HepG2 (cell line): Measurements from ENCODE around the gene CRHR1. TPM values are rescaled to one million over a fixed set of nuclear protein-coding genes. Genes with fewer than 3 reads are reported as not detected.

Experiments used
- ATAC-seq: fragments of 200-7000 bp; cut with Tn5 transposase; 3 replicates; pipeline ENCODE4 v1.9.1; 2020; ENCODE audit warnings: mild to moderate bottlenecking, moderate library complexity
- BruUV-seq: library from RNA; stranded (reverse); fragments of 400-500 nt; replicated peaks from 2 replicates; lab custom pipeline; 2021; lab: Mats Ljungman, UMichigan
- CTCF ChIA-PET: fragments of 300-600 bp; formaldehyde crosslinking; extraction: SDS; loops from one replicate; lab custom pipeline; 2021; ENCODE audit warnings: low total read pairs, inconsistent platforms, low intra/inter-chr PET ratio; lab: Yijun Ruan, JAX
- POLR2A ChIA-PET: fragments of 350-600 bp; sonication (Branson Sonifier 250); formaldehyde crosslinking; loops from one replicate; lab custom pipeline; 2020; ENCODE audit warnings: antibody characterized with exemption, inconsistent platforms; lab: Yijun Ruan, JAX
- DNase-seq: peaks from one replicate; pipeline ENCODE4 v3.0.0-alpha.2; 2015; ENCODE audit warnings: low spot score
- FAIRE-seq: peaks from 3 replicates; lab custom pipeline; 2011; peaks lifted over from hg19 to GRCh38; lab: Jason Lieb, UNC
- H2AFZ ChIP-seq: one replicate; pipeline ENCODE4 v1.6.1; 2011; ENCODE audit warnings: low read length, inconsistent platforms
- H3K27ac ChIP-seq: fragments of 300-600 bp; 3 replicates; pipeline ENCODE4 v1.8.0; 2011; ENCODE audit warnings: mixed run types, mild to moderate bottlenecking, mixed read lengths, low read length, inconsistent platforms; ENCODE audit not compliant: insufficient read depth; ENCODE audit errors: extremely low read length
- H3K27me3 ChIP-seq, 2 experiments: fragments of 200-600 bp in 1 of 2; 2 replicates in 1 of 2; 3 replicates in 1 of 2; pipeline versions ENCODE4 v1.6.0 to v1.8.0; 2011; ENCODE audit warnings: low read length in 2 of 2, mild to moderate bottlenecking in 2 of 2, moderate library complexity in 2 of 2, inconsistent platforms in 1 of 2; ENCODE audit not compliant: insufficient read depth in 2 of 2, control insufficient read depth in 1 of 2
- H3K36me3 ChIP-seq, 2 experiments: fragments of 200-600 bp in 1 of 2; replicated peaks in 1 of 2; 2 replicates in 1 of 2; 3 replicates in 1 of 2; pipeline versions ENCODE4 v1.5.1 to v1.8.0; 2011; ENCODE audit warnings: low read length in 2 of 2, inconsistent platforms in 1 of 2; ENCODE audit not compliant: insufficient read depth in 2 of 2, control insufficient read depth in 1 of 2
- H3K4me1 ChIP-seq: 2 replicates; pipeline ENCODE4 v1.5.1; 2012; ENCODE audit warnings: low read length, inconsistent platforms; ENCODE audit not compliant: insufficient read depth
- H3K4me2 ChIP-seq: 2 replicates; pipeline ENCODE4 v1.6.0; 2011; ENCODE audit warnings: low read depth, low read length, inconsistent platforms
- H3K4me3 ChIP-seq, 3 experiments: fragments of 200-600 bp in 1 of 3; sonication (generic), shearing (Covaris generic) in 1 of 3; replicated peaks in 1 of 3; 2 replicates each; pipeline ENCODE4 v1.5.1; 2011 to 2016; ENCODE audit warnings: low read length in 3 of 3, inconsistent platforms in 2 of 3, low read depth in 2 of 3, mild to moderate bottlenecking in 2 of 3, control low read depth in 1 of 3, mixed read lengths in 1 of 3; ENCODE audit not compliant: insufficient read depth in 1 of 3
- H3K79me2 ChIP-seq: one replicate; pipeline ENCODE4 v1.6.1; 2011; ENCODE audit warnings: low read length, inconsistent platforms; ENCODE audit not compliant: insufficient read depth
- H3K9ac ChIP-seq: 2 replicates; pipeline ENCODE4 v1.6.0; 2011; ENCODE audit warnings: mild to moderate bottlenecking, low read depth, low read length, inconsistent platforms; ENCODE audit not compliant: insufficient read depth
- H3K9me3 ChIP-seq: 2 replicates; pipeline ENCODE4 v1.5.1; 2012; ENCODE audit warnings: mild to moderate bottlenecking, low read length
- H4K20me1 ChIP-seq: 2 replicates; pipeline ENCODE4 v1.6.0; 2011; ENCODE audit warnings: inconsistent platforms, mild to moderate bottlenecking, low read length, moderate library complexity; ENCODE audit not compliant: insufficient read depth
- AKAP8 ChIP-seq: sonication (generic); formaldehyde crosslinking; IDR thresholded peaks from 2 replicates; pipeline ENCODE4 v1.5.1; 2020; ENCODE audit warnings: mild to moderate bottlenecking, missing genetic modification reagents
- ATF7-NPFF ChIP-seq: sonication (generic); formaldehyde crosslinking; IDR thresholded peaks from 2 replicates; pipeline ENCODE4 v1.8.1; 2023; ENCODE audit warnings: mild to moderate bottlenecking, low read depth, missing genetic modification reagents, moderate library complexity
- CCAR2 ChIP-seq: fragments of 200-400 bp; formaldehyde crosslinking; optimal IDR thresholded peaks from 2 replicates; pipeline ENCODE3; 2018; ENCODE audit warnings: low read depth, mild to moderate bottlenecking, low read length, moderate library complexity
- NKX3-1 ChIP-seq: sonication (generic); formaldehyde crosslinking; IDR thresholded peaks from 2 replicates; pipeline ENCODE4 v1.5.0; 2020; ENCODE audit warnings: missing genetic modification reagents
- SP5 ChIP-seq: IDR thresholded peaks from 2 replicates; pipeline ENCODE4 v1.6.1; 2016; ENCODE audit warnings: low read depth, borderline replicate concordance
- SRSF9 ChIP-seq: fragments of 200-400 bp; formaldehyde crosslinking; IDR thresholded peaks from 2 replicates; pipeline ENCODE4 v1.6.1; 2018; ENCODE audit warnings: borderline replicate concordance, mild to moderate bottlenecking, low read depth, low read length; ENCODE audit not compliant: insufficient read depth, poor library complexity, severe bottlenecking
- ZNF224 ChIP-seq: sonication (generic); formaldehyde crosslinking; IDR thresholded peaks from 2 replicates; pipeline ENCODE4 v1.5.0; 2020; ENCODE audit warnings: mild to moderate bottlenecking, missing genetic modification reagents
- ZNF276 ChIP-seq: sonication (generic); formaldehyde crosslinking; IDR thresholded peaks from 2 replicates; pipeline ENCODE4 v1.4.0; 2020; ENCODE audit warnings: mild to moderate bottlenecking, low read depth, missing genetic modification reagents
- WGBS: methylation state at CpG from one replicate; pipeline ENCODE4 v1.1.6; 2017; ENCODE audit warnings: low lambda C conversion rate; 5-methylcytosine and 5-hydroxymethylcytosine counted together
- in situ Hi-C: cut with HindIII; loops from 2 replicates; pipeline ENCODE4 v1.10.0; 2017; ENCODE audit warnings: low pct_unique_long_range_greater_than_20kb; ENCODE audit not compliant: extremely low pct_ligation_motif_present
- intact Hi-C: fragments of 100-400 bp; cut with micrococcal nuclease; formaldehyde crosslinking; loops from one replicate; pipeline ENCODE4 v1.10.0; 2022; ENCODE audit not compliant: unreplicated experiment
- polyA plus RNA-seq, 8 experiments: library from polyadenylated mRNA; depleted of rRNA in 3 of 8; stranded (reverse) in 7 of 8; unstranded in 1 of 8; fragments of >200 nt; fragmentation: Illumina TruSeq in 4 of 8; extraction: Trizol in 4 of 8; gene quantifications; 2 replicates each; pipeline versions ENCODE4 v1.2.1 to v1.2.3, GENCODE V29; 2011 to 2016; ENCODE audit warnings: low read depth in 4 of 8, missing spikeins in 1 of 8, mixed read lengths in 1 of 8; ENCODE audit not compliant: insufficient read depth in 1 of 8
- total RNA-seq, 5 experiments: library from RNA; depleted of rRNA; stranded (reverse); fragments of >200 nt; fragmentation: Illumina TruSeq; extraction: Trizol; gene quantifications; 2 replicates each; pipeline ENCODE4 v1.2.3, GENCODE V29; 2016; ENCODE audit warnings: low read depth in 1 of 5
- TF ChIP-seq, protein P1 (sequence below): sonication (generic); formaldehyde crosslinking; IDR thresholded peaks from 2 replicates; pipeline ENCODE4 v1.8.1; 2023; ENCODE audit warnings: mild to moderate bottlenecking, inconsistent platforms, moderate library complexity, missing genetic modification reagents, borderline replicate concordance
- TF ChIP-seq, protein P2 (sequence below): sonication (generic); formaldehyde crosslinking; IDR thresholded peaks from 2 replicates; pipeline ENCODE4 v1.4.0; 2020; ENCODE audit warnings: missing genetic modification reagents
- TF ChIP-seq, protein P3 (sequence below), 2 experiments: sonication (generic) in 1 of 2; formaldehyde crosslinking in 1 of 2; IDR thresholded peaks; 2 replicates each; pipeline versions ENCODE4 v1.4.0 to v1.6.1; 2018 to 2020; ENCODE audit warnings: missing genetic modification reagents in 2 of 2, borderline replicate concordance in 1 of 2, low read depth in 1 of 2, mild to moderate bottlenecking in 1 of 2, missing biosample characterization in 1 of 2

Gene CRHR1
- total and polyA plus RNA-seq, 2 of the 13 experiments (the other 11 are each of a cell fraction or from before 2014, with no cell fraction given): not detected

DNA sequence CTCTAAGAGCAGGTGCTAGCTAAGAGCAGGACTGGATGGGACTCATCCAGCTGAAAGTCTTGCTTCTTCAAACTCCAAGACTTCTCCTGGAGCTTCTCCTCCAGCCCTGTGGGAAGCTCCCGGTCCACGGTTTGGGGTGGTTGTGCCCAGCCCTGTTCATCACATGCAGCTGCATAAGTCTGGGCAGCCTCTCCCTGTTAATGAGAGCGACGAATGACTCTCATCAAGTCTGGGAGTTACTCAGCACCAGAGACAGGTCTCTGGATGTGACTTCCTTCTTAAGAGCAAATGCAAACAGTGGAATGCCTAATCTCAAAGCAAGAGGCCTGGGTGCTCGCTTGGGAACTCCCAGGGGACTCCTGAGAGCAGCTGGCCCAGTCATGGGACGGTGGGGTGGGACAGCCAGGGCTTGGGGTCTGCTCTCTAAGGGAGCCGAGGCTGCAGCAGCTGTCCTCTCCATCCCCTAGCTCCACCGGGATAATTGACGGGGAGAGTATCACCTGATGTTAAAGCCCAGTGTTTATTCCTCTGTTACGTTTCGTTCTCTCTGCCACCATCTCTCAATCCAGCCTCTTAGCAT, 35.3 kb upstream of the CRHR1 start (continued):
- no peak for TF ChIP-seq SRSF9
- no peak for TF ChIP-seq SP5 (CRISPR knock-in tag)
- TF ChIP-seq, protein P1, sequence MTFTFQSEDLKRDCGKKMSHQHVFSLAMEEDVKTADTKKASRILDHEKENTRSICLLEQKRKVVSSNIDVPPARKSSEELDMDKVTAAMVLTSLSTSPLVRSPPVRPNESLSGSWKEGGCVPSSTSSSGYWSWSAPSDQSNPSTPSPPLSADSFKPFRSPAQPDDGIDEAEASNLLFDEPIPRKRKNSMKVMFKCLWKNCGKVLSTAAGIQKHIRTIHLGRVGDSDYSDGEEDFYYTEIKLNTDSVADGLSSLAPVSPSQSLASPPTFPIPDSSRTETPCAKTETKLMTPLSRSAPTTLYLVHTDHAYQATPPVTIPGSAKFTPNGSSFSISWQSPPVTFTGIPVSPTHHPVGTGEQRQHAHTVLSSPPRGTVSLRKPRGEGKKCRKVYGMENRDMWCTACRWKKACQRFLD (CRISPR knock-in tag): no peak

GRCh38 chr17:45749831-45750335, 34.2 kb upstream of the CRHR1 start:
- DNase-seq (no peak), ATAC-seq (no peak), FAIRE-seq (no peak)
- Histone ChIP-seq H3K79me2 (no peaks in the 10 kb centered on the region), H3K4me1 (no peaks in the 10 kb centered on the region), H3K4me3 (no peak overlapping the region), H3K9ac (no peak overlapping the region), H3K9me3 (no peaks in the 10 kb centered on the region), H3K27me3 (peaks cover 7 to 65% of the 10 kb centered on the region in 2 experiments), H3K27ac (no peak overlapping the region), H3K4me2 (no peak overlapping the region), H4K20me1 (no peaks in the 10 kb centered on the region; the same call in 1 of the 2 replicates), H3K36me3 (no peaks in the 10 kb centered on the region), H2AFZ (no peak overlapping the region)
- CTCF ChIA-PET: no interaction called here
- in situ Hi-C loops: loop anchor here (5.0 kb wide), 1 partner anchor 52 kb away; no protein-coding TSS in a partner anchor
- POLR2A ChIA-PET: no interaction called here
- WGBS: 32% methylated on average over 4 of the region's 4 CpGs
- no TSS peak for BruUV-seq
- intact Hi-C loops: no loop called here
- TF ChIP-seq, protein P2, sequence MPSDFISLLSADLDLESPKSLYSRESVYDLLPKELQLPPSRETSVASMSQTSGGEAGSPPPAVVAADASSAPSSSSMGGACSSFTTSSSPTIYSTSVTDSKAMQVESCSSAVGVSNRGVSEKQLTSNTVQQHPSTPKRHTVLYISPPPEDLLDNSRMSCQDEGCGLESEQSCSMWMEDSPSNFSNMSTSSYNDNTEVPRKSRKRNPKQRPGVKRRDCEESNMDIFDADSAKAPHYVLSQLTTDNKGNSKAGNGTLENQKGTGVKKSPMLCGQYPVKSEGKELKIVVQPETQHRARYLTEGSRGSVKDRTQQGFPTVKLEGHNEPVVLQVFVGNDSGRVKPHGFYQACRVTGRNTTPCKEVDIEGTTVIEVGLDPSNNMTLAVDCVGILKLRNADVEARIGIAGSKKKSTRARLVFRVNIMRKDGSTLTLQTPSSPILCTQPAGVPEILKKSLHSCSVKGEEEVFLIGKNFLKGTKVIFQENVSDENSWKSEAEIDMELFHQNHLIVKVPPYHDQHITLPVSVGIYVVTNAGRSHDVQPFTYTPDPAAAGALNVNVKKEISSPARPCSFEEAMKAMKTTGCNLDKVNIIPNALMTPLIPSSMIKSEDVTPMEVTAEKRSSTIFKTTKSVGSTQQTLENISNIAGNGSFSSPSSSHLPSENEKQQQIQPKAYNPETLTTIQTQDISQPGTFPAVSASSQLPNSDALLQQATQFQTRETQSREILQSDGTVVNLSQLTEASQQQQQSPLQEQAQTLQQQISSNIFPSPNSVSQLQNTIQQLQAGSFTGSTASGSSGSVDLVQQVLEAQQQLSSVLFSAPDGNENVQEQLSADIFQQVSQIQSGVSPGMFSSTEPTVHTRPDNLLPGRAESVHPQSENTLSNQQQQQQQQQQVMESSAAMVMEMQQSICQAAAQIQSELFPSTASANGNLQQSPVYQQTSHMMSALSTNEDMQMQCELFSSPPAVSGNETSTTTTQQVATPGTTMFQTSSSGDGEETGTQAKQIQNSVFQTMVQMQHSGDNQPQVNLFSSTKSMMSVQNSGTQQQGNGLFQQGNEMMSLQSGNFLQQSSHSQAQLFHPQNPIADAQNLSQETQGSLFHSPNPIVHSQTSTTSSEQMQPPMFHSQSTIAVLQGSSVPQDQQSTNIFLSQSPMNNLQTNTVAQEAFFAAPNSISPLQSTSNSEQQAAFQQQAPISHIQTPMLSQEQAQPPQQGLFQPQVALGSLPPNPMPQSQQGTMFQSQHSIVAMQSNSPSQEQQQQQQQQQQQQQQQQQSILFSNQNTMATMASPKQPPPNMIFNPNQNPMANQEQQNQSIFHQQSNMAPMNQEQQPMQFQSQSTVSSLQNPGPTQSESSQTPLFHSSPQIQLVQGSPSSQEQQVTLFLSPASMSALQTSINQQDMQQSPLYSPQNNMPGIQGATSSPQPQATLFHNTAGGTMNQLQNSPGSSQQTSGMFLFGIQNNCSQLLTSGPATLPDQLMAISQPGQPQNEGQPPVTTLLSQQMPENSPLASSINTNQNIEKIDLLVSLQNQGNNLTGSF (CRISPR knock-in tag): no peak
- no peak for TF ChIP-seq NKX3-1 (CRISPR knock-in tag)
- TF ChIP-seq ATF7-NPFF (CRISPR knock-in tag): no peak
- TF ChIP-seq, protein P3, sequence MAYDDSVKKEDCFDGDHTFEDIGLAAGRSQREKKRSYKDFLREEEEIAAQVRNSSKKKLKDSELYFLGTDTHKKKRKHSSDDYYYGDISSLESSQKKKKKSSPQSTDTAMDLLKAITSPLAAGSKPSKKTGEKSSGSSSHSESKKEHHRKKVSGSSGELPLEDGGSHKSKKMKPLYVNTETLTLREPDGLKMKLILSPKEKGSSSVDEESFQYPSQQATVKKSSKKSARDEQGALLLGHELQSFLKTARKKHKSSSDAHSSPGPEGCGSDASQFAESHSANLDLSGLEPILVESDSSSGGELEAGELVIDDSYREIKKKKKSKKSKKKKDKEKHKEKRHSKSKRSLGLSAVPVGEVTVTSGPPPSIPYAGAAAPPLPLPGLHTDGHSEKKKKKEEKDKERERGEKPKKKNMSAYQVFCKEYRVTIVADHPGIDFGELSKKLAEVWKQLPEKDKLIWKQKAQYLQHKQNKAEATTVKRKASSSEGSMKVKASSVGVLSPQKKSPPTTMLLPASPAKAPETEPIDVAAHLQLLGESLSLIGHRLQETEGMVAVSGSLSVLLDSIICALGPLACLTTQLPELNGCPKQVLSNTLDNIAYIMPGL (CRISPR knock-in tag; IDR thresholded peaks at IDR 0.05; ENCODE audit: borderline replicate concordance in 1 of 2, low read depth in 1 of 2): no peak
- TF ChIP-seq ZNF276 (CRISPR knock-in tag): no peak
- no peak for TF ChIP-seq CCAR2
- TF ChIP-seq ZNF224: no peak
- no peak for TF ChIP-seq AKAP8 (CRISPR knock-in tag)
